Measurements from ENCODE around the gene KAT8.

- TF ChIP-seq CTCF (IDR thresholded peaks at IDR 0.05) (no peak), POLR2A (IDR thresholded peaks at IDR 0.05) (no peak)
Observed at GRCh38 chr16:31179219-31179746, 61.8 kb downstream of the KAT8 start.
